ENCODE measurements around the gene DLX4. TPM values are rescaled to one million over a fixed set of nuclear protein-coding genes. Genes with fewer than 3 reads are reported as not detected.
A peak's percentile ranks its signal among the peaks of the same experiment; 100 is the strongest.

Gene DLX4
- total RNA-seq, 1 donor from 2014 or later = not detected

DNA sequence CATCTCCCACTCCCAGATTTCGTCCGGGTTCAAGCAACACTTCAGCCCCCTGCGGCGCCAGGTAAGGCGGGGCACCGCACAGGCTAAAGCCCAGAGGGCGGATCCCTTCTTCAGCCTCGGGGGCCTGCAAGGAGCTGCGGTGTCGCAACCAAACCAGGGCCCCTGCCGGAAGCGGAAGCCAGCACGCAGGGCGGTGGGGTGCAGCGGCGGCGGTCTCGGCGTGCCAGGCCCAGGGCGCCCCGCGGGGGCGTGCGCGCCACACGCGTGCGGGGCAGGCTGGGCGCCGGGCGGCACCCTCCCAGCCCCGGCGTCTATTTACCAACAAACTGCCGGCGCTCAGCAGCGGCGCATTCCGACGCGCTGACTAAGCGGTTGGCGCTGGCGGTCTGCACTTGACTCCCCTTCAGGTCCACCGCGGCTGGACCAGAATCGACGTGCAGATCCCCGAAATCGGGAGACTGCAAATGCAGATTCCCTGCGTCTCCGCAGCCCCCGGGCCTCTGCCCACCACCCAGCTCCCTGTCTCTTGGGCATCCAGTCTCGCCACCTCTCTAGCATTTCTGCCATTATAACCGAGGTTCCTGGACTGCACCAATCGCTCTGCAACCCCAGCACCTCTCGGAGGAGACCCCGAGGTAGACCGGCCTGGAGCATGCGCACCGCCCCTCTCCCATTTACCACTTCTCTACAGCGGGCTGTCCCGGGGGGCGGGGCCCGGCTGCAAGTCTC, 421 bp upstream of the DLX4 start:
- peak; percentile 69 for DNase-seq (ENCODE audit: low read depth)

DNA sequence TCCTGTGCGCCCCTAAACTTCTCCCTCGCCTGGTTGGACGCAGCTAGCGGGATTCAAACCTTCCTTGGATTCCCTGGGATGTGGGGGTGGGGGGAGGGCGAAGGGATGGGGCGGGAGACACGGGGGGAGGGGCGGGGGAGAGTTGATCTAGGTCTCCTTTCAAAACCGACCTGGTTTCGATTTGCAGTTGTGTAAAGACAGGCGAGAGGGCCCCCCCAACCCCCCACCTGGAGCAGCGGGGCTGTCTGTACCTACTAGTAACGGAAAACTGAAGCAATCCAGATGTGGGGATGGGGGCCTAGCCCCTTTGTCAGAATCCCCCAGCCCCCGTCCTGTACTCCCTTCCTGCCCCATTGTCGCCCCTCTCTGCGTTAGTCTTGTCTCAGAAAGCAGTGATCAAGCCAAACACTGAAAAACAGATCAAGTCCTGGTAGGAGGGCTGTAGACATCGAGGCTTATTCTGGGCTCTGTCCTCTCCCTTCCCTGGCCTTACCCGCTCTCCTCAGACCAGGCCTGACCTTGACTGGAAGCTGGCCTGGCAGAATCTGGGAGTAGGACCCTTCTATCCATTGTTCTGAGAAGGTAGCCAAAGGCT, 902 bp downstream of the DLX4 start:
- no peak for DNase-seq (ENCODE audit: low read depth)

DNA sequence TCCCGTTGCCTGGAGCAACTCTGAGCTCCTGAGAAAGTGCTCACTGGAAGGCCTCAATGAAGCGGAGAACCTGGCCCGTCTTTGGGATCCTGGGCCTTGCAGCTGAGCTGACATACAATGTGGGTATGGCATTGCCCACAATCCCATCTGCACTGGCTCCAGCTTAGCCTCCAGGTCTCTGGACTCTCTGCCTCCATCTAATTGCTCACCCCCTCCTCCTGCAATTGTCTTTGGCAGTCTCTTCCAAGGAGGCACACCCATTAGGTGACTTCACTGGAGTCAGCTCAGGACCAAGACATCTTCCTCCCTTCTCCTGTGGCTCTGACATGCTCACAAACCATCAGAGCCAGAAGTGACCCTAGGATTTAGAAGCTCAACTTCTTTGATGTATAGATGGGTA, 1.5 kb downstream of the DLX4 start:
- no peak for DNase-seq (ENCODE audit: low read depth)

DNA sequence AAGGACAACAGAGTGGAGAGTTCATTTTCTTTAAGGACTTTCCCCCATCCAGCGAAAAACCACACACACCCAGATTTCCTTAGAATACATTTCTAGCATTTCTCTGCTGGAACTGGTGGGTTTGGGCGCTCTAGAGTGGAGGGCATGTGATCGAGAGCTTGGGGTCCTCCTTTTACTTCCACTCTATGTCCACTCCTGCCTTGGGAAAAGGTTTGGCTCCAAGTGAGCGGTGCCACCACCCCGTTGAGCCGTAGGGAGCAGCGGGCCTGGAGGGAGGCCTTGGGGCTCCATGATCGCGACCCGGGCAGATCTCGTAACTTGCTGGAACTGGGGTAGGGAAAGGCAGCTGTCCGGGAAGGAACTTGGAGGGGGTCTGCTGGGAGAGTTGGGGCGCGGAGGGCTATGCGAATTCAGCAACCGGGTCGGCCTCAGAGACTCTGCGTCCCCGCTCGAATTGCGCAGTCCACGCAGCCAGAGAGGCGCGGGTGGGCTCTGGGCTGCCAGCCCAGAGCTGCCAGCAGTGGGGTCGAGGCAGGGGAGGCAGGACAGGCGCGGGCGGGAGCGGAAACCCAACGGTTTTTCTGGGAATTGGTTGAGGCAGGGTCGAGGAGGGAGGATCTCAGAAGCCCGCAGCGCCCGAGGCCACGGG, 2.3 kb downstream of the DLX4 start:
- DNase-seq (ENCODE audit: low read depth) = no peak

DNA sequence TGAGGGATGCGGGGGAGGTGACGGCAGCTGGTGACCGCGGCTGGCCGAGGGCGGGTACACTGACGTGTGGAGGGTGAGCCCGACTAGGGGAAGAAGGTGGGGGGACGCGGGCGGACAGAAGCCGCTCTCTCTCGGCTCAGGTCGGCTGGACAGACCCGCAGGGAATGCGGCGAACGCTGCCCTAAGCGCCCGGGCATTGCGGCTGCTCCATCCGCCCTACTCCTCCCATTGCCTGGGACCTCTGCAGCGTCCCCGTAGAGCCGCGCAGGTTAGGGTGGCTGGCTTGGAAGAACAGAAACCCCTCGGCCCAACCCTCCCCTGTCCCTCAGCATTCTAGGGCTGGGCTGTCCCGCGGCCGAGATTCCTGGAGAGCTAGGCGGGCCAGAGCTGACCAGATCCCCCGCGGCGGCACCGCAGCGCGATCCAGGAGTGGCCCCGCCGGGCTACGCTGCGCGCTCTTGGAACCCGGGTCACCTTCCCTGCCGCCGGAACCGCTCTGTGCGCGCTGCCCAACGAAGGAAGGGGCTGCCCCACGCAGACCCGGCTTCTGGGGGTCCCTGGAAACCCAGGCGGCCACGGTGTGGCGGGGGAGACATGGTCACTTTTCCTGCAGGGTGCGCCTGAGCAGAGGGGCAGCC, 3.0 kb downstream of the DLX4 start:
- DNase-seq (ENCODE audit: low read depth) = peak; percentile 33

DNA sequence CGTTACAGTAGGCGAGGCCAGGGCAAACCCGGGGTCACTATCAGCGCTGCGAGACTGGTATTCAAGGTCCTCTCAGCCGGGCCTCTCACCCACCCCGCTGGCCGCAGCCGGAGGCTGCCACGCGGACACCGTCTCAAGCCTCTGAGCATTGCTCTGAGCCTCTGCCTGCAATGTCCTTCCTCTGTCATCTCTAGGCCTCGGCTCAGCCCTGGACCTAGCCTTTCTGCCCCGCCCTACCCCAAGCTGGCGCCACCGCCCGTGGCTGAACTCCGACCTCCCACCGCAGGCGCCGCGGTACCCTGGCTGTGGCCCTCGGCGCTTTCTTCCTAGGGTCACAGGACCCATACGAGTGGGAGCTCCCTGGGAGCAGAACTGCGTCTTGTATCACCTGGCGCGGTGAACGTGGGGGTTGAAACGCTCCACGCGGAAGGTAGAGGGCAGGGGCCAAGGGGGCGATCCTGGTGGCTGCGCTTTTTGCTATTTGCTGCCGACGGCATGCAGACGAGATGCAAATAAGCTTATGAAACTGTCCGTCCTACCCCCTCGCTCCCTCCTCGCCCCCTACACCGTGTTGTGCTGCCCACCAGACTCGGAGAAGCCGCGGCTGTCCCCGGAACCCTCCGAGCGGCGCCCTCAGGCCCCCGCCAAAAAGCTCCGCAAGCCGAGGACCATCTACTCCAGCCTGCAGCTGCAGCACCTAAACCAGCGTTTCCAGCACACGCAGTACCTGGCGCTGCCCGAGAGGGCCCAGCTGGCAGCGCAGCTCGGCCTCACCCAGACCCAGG, 3.7 kb downstream of the DLX4 start:
- no peak for DNase-seq (ENCODE audit: low read depth)

DNA sequence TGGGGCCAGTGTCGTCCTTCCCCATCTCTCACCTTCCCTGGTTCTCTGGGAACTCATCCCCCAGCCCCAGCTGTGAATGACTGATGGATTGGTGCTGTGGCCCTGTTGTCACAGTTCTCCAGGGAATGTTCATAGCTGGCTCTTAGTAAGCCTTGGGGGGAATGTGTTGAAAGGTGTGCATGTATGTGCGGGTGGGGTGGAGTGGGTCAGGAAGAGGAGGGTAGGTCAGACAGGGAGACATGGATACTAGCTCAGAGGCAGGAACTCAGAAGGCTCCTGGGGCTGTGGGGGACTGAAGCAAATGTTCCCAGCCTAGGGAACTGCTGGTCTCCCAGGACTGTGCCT, 4.3 kb downstream of the DLX4 start:
- DNase-seq (ENCODE audit: low read depth) = no peak

DNA sequence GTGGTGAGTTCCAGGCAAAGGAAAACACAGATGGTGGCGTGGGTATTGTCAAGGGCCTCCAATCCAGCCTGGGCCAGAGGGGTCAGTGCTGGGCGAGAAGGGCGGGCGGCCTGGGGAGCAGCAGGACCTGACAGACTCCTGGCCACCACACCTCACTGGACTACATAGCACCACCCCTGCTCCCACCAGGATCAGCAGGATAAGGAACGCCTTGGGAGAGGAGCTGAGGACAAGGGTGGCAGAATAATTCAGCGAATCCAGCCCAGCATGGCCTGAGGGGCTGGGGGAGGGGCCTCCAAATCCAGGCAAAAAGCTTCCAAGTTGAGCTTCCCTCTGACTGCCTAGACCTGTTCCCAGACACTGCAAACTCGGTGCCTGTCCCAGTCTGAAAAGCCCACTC, 6.5 kb downstream of the DLX4 start:
- no peak for DNase-seq (ENCODE audit: low read depth)

DNA sequence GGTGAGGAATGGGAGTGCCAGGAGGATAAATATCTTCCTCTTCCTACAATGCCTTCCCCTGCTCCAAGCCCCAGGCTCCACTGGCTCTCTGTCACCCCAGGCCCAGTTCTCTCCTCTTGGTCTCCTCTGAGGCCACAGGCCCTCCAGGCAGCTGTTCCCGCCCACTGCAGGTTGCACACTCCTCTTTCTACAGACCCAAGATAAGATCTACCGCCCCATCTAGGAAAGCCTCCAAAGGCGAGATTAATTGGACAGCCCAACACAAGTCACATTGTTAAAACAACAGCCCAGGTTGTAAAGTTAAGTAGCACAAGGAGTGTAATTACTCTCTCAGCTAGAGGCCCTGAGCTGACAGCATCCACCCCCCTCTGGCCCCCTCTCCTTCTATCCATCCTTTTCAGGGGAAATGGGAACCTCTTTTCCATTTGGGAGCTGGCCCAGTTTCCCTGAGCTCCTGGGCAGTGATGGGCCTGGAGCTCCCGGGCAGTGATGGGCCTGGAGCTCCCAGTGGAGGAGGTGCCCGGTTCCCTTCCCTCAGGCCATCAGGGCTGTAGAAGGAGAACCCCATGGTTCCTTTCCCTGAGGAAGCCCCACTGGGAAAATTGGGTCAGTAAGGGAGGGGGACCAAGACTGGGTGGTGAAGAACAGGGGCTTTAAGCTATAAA, 7.3 kb downstream of the DLX4 start:
- peak; percentile 17 for DNase-seq (ENCODE audit: low read depth)

DNA sequence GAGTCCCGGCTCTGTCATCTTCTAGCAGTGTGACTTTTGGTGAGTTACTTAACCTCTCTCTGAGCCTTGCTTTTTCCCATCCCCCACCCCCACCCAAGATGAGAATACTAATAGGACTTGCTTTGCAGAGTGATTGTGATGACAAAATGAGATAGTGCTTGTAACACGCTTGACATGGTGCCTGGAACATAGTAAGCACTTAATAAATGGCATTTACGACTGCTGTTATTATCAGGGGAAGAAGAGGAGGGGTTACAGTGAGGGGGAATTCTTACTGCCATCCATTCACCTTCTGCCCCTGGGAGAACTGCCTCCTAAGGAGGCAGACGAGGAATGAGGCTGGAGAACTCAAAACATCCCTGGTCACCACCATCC, 7.8 kb downstream of the DLX4 start:
- DNase-seq (ENCODE audit: low read depth) = no peak

DNA sequence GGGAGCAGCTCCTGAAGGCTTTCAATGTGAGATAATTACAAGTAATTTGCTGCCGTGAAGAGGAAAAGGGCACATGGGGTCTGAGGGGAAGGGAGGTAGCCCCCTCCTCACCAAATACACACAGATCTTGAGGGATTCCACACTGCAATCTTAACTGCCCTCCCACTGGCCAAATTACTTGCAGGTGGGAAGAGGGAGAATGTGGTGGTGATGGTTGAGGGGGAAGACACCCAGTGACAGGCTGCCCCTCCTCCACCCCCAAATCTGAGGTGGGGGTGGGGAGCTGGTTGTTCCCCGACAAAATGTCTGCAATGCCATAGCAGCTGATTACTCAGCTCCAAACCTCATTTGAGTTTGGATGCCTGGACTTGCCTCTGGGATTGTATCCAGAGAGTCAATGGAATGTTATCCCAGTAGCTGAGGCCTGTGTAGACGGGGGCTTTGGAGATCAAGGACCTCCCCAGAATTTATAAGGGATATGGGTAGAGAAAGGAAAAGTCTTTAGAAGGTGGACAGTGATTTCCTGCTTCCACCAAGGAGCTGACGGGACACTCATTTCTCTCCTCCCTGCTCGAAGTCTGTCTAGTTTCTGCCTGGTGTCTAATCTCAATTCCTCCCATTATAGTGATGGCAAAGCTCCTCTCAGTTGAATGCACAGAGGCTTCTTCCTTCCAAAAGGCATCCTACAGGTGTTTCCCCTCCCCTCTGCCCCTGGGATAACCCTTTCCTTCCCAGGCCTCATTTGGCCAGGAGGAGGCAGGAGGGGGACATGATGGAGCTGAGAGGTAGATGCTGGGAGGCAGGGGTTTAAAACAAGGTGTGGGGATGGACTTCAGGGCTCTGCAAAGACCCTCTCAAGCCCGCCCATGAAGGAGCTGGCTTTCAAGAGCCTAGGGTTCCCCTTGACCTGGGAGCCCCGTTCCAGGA, 8.7 kb downstream of the DLX4 start:
- peak; percentile 18 for DNase-seq (ENCODE audit: low read depth)

DNA sequence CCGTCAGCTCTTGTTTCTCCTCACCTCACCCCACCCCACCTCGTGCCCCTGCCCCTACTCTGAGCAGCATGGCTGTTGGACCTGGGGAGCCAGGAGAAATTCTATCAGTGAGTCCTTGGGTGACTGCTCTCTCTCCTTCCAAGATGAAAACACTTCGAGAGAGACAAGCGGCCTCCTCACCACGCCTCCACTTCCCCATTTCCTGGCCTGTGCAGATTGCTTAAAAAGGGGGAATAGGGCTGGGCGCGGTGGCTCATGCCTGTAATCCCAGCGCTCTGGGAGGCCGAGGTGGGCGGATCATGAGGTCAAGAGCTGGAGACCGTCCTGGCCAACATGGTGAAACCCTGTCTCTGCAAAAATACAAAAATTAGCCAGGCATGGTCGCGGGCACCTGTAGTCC, 9.5 kb downstream of the DLX4 start:
- DNase-seq (ENCODE audit: low read depth) = no peak

DNA sequence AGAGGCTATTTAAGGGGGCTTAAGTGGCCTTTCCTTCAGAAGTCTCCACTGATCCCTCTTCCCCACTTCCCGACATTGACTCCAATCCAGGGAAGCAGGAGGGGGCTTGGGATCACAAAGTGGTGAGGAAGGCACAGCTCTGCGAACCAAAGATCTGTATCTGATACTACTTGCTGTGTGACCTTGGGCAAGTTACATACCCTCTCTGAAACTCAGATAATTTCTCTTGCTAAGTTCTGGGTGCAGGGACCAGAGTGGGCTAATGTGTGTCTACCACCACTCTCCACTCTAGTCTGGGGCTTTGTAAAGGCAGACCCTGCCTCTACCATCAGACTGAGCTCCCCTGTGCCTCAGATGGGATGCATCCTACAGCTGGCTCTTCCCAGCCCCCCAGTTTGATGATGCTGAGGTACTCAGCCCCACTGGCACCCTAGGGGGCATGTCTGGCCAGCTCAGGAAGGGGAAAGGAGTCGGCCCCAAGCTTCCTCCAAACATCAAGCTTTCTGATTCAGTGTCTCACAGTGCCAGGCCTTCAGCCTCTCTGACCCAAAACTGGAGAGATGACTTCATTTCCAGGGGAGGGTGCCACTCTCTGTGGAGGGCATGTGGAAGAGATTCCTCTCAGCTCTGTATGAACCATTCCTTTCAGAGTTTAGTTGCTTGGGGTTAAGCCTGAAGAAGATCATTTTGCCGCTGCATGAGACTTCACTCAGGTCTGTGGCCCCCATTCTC, 10.9 kb downstream of the DLX4 start:
- peak; percentile 14 for DNase-seq (ENCODE audit: low read depth)

DNA sequence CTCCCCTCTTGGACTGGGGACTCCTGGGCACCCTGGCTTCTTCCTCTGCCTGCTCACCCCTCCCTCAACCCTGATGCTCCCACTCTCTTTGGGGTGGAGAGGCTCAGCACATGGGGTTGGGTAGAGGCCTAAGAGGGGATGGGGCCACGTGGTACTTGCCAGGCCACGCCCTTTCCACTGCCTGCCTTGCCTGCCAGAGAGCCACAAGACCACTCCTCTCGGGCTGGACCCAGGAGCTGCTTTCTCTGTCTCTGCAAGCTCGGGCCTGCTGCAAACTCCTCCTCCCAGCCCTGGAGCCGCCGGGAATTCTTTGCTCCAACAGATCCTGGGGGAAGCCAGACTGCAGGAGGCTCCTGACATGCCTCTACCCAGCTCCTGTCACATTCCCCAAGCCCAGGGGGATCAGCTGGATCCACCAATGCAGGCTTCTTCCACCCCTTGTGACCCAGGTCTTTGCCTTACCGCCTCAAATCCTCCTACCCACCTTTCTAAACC, 11.8 kb downstream of the DLX4 start:
- DNase-seq (ENCODE audit: low read depth) = peak; percentile 4

DNA sequence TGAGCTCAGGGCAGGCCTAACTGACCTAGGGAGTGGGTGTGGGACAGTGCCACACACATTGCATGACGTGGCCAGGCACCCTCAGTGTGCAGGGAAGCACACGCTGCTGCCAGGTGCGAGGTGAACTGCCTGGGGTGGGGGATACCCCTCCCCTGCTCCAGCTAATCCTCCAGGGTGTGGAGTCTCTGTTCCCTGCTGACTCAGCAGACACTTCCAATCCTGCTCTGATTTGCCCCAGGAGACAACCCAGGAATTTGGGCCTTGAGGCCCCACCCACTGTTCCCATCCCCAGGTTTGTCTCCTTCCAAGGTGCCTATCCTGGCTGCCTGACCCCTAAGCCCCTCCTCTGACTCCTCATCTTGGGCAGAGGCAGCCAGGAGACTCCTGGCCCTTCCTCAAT, 15.3 kb downstream of the DLX4 start:
- DNase-seq (ENCODE audit: low read depth) = no peak

DNA sequence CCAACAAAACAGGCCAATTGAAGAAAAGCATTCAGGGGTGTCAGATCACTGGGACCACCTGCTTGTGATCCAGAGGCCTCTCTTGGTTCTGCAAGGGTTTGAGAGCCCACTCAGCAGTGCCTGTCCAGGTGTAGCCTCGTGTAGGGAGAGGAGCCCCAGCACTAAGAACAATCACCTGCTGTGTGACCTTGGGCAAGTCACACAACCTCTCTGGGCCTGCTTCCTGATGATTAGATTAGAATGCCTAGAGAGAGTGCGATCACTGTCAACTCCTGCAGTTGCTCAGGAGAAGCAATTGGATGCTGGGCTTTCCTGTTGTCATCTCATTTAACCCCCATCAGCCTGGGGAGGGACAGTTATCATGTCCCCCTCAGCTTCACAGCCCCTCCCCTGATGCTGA, 15.8 kb downstream of the DLX4 start:
- DNase-seq (ENCODE audit: low read depth) = no peak

DNA sequence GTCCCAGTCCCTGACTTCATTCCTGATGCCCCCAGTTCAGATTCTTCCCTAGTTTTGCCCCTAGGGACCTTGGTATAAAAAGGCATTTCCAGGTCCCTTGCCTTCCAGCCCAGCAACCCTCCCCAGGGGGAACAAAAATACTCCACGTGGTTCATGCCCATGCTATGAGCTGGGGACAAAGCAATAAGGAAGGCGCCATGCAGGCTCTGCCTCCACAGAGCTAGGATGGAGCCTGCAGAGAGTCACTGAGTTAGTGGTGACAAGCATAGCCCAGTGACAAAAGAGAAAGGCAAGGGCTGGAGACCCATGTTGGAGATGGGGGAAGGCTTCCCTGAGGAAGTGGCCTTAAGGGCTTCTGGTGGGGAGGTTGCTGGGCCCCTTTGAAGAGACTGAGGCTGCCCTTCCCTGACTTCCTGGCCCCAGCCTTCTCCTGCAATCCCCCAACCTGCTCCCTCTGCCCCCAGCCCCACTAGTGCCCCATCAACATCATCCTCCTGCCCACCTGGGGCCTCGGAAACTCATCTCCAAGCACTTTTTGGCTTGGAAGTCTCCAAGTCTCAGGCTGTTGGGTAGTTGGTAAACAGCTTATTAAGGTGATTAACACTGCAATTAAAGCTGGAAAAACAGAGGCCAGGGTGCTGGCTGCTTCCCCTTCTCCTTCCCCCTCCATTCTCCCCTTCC, 16.5 kb downstream of the DLX4 start:
- peak; percentile 17 for DNase-seq (ENCODE audit: low read depth)
